HG03378 (cell line): ENCODE results near the gene ERMP1.
"Not testable (repeated sequence)": the region's sequence is repeated elsewhere in the genome, so short reads cannot be mapped to it uniquely, and the experiment has no call there.

Experiments used
- ATAC-seq: cut with Tn5 transposase; IDR thresholded peaks from one replicate; pipeline ENCODE4 v1.9.1; 2021; ENCODE audit warnings: mild to moderate bottlenecking, moderate library complexity; ENCODE audit not compliant: unreplicated experiment

The ERMP1 gene, protein sequence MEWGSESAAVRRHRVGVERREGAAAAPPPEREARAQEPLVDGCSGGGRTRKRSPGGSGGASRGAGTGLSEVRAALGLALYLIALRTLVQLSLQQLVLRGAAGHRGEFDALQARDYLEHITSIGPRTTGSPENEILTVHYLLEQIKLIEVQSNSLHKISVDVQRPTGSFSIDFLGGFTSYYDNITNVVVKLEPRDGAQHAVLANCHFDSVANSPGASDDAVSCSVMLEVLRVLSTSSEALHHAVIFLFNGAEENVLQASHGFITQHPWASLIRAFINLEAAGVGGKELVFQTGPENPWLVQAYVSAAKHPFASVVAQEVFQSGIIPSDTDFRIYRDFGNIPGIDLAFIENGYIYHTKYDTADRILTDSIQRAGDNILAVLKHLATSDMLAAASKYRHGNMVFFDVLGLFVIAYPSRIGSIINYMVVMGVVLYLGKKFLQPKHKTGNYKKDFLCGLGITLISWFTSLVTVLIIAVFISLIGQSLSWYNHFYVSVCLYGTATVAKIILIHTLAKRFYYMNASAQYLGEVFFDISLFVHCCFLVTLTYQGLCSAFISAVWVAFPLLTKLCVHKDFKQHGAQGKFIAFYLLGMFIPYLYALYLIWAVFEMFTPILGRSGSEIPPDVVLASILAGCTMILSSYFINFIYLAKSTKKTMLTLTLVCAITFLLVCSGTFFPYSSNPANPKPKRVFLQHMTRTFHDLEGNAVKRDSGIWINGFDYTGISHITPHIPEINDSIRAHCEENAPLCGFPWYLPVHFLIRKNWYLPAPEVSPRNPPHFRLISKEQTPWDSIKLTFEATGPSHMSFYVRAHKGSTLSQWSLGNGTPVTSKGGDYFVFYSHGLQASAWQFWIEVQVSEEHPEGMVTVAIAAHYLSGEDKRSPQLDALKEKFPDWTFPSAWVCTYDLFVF

DNA sequence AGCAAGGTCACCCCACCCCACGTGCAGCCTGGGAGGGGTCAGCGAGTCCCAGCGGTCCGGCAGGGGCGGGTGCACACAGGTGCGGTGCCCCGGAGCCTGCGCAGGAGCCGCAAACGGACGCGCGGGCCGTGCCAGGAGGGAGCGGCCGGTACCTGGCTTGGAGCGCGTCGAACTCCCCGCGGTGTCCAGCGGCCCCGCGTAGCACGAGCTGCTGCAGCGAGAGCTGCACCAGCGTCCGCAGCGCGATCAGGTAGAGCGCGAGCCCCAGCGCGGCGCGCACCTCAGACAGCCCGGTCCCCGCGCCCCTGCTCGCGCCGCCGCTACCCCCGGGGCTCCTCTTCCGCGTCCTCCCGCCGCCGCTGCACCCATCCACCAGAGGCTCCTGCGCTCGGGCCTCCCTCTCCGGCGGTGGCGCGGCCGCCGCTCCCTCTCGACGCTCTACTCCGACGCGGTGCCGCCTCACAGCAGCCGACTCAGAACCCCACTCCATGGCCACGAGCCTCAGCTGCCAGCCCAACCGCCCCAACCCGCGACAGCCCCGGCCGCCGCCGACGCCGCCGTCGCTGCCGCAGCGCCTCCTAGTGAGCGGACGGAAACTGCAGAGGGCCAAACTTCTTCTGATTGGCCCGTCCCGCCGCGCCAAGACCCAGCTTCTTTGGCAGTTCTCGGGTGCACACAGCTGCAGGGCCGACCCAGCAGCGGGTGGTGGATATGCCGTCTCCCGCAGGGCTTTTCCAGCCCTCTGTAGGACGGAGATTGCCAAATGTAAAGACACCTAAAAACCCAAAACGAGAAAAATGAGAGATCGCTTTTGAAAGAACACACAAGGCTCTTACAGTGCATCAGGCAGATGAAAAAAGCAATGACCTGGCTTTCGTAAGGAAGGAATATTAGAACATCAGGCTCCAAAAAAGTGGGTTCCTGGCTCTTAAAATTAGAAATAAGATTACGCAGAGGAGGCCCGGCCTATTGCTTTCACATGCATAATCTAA, at the start of gene ERMP1:
Gene ERMP1, minus strand, starts transcription at position 580 of the 992 bp plus-strand sequence. Its CDS starts 90 bp downstream, at position 490.
- peak; percentile 76 for ATAC-seq

DNA sequence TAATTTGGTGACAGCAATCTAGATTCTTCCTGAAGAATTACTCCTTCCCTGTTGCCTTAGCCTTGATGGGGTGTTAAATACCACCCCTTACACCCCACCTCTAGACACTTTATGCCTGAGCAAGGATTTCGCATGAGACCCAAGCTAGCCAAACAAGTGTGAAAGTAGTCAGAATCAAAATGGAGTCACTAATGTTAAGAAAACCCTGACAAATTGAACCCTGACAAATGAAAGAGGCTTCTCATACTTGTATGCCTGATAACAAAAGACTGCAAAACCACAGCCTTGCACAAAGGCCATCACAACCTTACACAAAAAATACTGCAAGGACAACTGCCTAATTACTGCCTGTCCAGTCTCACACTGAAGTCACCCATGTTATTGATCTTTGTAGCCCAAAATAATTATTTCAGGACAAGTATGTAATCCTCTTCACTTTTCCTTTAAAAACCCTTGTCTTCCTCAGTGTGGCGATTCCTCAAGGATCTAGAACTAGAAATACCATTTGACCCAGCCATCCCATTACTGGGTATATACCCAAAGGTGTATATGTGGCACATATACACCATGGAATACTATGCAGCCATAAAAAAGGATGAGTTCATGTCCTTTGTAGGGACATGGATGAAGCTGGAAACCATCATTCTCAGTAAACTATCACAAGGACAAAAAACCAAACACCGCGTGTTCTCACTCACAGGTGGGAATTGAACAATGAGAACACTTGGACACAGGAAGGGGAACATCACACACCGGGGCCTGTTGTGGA, 49.5 kb upstream of the ERMP1 start:
- not testable (repeated sequence) for ATAC-seq

DNA sequence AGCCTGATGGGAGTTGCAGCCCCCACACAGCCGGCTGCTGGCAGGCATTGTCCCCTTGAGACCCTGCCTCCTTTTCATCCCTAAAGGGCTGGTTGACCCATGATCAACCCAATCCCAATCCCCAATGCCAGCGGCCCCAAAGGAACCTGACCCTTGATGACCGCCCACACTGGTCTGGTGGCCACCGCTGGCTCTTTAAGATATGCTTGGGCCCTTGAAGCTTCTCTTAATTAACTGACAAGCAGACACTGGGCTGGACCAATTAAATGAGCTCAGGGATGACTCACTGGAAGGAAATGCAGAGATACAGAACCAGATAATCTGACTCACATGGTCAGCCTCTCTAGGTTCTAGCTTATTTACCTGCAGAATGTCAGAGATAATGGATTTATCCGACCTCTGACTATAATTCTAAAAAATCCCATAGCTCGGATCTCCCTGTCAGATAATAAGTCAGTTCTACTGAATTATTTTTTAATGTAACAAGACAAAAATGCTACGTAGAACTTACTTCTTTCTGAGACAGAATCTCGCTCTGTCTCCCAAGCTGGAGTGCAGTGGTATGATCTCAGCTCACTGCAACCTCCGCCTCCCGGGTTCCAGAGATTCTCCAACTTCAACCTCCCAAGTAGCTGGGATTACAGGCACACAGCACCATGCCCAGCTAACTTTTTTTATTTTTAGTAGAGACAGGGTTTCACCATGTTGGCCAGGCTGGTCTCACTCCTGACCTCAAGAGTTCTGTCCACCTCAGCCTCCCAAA, 46.7 kb upstream of the ERMP1 start:
- ATAC-seq, result no peak

DNA sequence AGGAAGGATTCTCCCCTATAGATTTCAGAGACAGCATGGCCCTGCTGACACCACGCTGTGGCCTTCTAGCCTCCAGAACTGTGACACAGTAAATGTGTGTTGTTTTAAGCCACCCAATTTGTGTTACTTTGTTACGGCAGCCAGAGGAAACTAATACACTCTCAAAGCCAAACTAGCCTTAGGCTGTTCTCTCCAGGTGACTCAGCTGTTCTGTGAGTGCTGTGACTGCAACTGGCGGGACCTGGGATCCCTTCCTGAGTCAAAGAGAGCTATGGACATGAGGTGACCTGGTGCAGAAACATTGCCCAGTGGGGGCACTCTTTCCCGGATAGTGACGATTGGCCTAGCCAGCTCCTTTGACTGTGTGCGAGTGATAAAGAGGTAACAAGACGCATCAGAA, 43.8 kb upstream of the ERMP1 start:
- ATAC-seq, result no peak

DNA sequence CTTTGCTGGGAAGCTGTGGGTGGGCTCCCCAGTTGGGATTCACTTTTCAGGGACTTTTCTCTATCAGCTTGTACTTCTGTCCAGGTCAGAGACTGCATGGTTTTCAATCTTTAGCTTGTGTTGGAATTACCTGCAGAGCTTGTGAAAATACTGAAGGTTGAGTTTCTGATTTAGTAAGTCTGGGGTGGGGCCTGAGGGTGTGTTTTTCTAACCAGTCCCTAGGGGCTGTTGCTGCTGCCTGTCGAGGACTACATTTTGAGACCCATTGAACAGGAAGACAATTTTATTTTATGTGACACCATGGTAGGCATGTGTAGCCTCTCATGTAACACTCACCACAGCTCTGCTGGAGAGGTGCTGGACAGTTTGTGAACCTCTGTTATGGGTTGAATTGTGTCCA, 43.1 kb upstream of the ERMP1 start:
- ATAC-seq, result no peak

DNA sequence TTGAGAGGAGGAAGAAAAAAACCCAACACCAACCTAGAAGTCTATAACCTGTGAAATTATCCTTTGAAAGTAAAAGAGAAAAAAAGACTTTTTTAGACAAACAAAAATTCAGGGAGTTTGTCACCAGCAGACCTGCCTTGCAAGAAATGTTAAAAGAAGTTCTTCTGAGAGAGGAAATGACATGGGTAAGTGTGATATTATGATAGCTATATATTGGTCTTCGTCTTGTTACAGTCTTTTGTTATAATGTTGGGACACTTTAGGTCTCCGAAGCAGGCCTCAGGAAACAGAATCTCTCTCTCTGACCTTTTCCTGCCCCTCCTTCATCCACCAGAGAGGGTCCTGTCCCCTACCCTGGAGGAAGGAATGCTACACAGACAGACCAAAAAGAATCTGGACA, 41.1 kb upstream of the ERMP1 start:
- no peak for ATAC-seq

DNA sequence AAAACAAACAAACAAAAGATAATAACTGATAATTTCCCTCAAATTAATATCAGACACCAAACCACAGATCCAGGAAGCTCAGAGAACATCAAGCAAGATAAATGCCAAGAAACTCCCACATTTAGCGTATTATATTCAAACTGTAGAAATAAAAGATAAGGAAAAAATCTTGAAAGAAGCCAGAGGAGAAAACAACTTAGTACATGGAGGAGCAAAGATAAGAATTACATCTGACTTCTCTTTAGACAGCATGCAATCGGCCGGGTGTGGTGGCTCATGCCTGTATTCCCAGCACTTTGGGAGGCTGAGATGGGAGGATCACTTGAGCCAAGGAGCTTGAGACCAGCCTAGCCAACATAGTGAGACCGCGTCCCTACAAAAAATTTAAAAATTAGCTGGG, 40.5 kb upstream of the ERMP1 start:
- ATAC-seq, result no peak

DNA sequence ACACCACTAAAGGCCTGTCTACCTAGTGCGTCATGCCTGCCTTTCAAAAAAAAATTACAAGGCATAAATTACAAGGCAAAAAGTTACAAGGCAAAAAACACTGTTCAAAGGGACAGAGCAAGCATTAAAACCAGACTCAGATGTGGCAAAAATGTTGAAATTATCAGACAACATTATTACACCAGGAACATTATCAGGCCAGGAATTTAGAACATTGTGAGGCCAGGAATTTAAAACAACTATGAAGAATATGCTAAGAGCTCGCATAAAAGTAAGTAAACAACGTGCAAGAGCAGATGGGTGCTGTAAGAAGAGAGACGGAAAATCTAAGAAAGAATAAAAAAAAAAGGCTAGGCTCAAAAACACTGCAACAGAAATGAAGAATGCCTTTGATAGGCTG, 39.6 kb upstream of the ERMP1 start:
- ATAC-seq, result no peak

DNA sequence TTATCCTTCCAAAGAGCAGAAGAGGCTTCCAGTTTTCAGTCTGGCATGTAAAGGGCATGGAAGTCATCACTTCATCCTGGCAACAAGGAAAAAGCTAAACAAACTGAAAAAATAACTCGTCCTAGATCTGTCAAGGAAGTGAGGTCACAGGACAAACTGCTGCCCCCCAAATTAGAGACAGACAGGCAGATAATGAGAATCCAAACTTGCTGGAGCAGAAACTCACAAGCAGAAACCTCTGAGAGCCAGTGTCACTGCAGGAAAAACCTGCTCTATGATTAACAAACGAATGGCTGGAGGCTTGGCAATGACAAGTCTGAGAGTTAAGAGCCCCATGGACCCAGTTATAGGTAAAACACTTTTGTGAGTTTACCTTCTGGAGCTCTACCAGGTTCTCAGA, 38.9 kb upstream of the ERMP1 start:
- ATAC-seq, result no peak

DNA sequence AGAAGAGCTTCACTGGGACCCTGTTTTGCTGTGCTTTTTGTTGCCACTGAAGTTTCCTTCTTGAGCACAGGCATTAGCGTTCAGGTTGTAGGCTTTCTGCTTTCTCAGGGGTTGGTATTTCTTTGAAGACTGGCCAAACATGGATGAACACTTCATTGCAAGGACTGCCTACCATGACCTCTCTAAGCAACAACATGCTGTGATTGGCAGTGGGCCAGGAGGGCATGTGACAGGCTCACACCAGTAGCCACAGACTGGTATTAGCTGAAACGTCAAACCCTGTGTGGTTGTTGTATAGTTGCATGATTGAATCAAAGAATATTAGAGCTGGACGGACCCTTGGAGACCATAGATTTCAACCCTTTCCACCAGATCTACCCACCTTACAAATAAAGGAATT, 37.8 kb upstream of the ERMP1 start:
- ATAC-seq, result no peak

DNA sequence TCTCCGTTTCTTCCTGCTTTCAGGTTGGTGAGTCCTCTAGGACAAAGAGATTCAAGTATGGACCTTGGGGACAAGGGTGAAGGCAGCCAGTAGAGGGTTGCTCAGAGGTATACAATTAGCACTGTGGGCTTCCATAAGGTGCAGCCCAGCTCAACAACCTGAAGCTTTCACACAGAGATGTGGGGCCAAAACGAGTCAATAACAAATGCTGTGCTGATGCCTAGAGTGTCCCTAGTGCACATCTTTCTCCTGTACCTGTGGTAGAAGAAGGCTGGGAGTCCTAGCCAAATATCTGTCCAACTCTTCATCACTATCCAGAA, 37.1 kb upstream of the ERMP1 start:
- no peak for ATAC-seq

DNA sequence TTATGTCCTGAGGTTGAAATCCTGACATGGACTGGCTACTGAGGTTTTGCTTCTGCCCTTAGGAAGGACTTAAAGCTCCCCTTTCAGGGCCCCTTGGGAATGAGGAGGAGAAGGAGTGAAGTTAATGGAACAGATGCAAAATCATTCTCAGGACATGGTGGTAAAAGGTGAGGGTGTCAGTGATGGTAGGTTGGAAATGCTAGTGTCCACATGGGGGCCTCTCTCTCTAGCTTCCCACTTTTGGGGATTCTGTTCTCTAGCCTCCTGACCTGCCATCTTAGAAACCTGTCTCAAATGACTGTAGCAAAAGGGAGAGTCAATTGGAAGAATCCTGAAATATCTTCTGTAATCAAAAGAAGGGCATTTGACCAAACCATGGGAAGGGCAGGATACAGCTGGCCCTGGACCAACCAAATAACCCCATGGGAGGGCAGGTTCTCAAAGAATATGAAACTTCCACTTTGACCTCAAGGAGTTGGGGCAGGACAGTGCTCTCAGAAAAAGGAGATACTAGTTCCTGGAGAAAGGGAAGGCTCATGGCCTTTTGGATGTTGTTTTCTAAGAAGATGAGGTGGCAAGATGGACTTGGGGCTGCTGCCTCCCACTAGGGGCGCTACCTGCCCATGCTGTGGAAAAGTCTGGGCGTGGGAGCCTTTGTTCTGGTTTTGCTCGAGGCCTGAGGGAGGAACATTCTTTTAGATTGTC, 36.5 kb upstream of the ERMP1 start:
- no peak for ATAC-seq

DNA sequence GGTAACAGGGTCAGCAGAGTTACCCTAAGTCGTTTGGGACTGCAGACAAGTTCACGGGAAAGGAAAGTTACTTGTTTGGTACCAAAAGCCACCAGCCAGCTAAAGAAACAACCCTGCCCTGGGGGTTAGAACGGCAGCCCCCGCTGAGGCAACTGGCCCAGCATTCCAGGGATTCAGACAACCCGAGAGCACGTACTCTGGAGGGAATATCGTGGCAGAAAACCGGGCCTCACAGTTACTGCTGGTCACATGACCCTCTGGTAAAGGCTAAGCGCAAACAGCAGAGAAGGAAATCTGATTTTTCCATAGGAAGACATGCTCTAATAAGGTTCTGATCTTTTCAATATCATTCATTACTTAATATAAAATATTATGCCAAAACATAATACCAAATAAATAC, 35.3 kb upstream of the ERMP1 start:
- no peak for ATAC-seq

DNA sequence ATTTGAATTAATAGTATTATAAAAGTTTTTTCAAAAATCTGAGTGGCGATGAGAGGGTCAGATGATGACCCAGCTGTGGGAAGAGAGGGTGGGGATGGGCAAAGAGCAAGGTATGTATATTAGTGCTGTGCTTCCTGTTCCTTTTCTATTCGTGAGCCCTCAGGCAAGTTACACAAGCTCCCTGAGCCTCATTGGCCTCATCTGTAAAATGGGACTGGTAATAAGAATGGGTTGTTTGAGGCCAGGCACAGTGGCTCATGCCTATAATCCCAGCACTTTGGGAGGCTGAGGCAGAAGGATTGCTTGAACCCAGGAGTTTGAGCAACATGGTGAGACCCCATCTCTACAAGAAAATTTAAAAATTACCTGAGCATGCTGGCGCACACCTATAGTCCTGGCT, 33.8 kb upstream of the ERMP1 start:
- no peak for ATAC-seq

DNA sequence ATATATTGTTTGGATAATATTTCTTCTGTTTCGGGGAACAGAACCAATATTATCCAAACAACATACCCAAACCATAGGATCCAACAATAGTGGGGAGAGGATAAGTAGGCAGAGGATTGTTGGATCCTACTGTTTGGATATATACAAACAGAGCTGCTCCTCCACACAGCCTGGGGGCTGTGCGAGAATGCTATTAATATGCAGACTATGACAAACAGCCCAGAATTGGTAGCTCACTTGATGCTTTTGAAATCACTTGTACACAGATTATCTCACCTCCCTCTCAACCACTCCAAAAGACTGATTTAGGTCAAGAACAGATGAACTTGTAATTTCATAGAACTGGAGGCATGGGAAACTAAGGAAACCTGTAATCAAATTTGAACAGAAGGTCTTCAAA, 33.4 kb upstream of the ERMP1 start:
- ATAC-seq, result no peak

DNA sequence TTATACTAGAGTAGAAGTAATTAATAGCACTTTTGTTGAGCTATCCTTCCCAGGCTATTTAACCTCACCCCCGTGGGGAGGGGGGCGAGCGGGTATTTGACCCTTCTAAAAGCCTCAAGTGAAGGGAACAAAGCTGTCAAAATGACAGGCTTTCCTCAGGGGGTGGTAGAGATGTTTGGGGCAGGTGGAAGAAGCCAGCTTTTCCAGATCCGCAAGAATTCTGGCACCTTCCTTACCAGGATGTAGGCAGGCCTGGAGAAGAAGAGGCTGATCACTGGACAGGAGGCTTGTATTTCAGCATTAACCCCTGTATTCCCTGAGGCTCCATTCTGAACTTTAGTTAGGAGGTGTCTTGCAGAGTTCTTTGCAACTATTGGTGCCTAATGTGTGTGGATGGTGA, 31.5 kb upstream of the ERMP1 start:
- ATAC-seq, result no peak

DNA sequence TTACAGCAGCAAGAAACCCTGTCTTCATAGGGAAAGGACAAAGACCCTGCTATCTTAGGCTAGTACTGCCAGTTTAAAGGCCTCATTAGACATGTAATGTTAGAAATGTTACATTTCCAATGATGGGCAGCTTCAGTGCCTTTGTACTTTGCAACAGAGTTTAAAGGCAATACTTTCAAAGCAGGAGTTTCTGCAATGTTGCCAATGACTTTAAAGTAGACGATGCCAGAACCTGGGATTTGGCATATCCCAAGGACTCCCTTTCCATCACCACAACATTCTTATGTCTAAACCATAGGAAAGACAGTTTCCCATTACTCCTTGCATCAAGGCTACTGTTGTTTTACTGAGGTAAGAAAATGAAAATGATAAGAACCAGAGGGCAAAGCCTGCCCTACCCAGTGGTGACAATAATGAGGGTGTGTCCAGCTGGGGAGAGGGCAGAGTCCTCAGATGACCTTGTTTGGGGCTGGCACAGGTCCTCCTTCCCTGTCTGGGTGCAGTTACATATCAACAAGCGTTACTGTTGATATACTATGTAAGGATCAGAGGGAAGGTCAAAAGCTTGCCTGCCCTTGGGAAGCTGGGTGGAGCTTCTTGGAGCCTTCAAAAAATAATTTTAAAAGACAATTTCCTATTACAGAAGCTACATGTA, 30.3 kb upstream of the ERMP1 start:
- ATAC-seq, result no peak

DNA sequence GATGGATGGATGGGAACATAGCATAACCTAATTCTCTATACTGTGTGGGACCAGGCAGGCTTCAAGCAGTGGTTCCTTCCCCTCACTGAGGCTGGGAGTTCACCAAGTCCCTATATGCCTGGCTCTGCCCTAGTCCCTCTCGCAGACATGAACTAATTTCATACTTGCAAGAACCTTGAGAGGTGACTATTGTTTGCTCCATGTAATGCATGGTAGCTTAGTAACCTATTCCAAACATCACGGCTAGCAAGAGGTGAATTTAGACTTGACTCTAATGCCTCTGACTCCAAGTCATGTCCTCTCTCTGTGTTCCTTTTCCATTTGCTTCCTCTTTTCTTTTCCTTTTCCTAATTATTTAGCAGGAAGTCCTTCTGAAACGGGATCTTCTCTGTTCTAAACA, 25.9 kb upstream of the ERMP1 start:
- no peak for ATAC-seq
